SK-N-SH treated with all-trans-retinoic acid at 6 μM for 48 hours (cell line): ENCODE data around the gene GPER1.
"Not testable (repeated sequence)": the region's sequence is repeated elsewhere in the genome, so short reads cannot be mapped to it uniquely, and the experiment has no call there.

ENCODE experiments used
- ARNTL ChIP-seq: fragments of 450-650 bp; formaldehyde crosslinking; IDR thresholded peaks from 2 replicates; pipeline ENCODE4 v1.5.0; 2020; ENCODE audit warnings: low read depth, mild to moderate bottlenecking, moderate library complexity, borderline replicate concordance
- GLIS3 ChIP-seq: fragments of 250-450 bp; sonication (Bioruptor Pico); IDR thresholded peaks from 2 replicates; pipeline ENCODE4 v1.5.0; 2020; ENCODE audit warnings: mild to moderate bottlenecking, moderate library complexity
- ZFP30 ChIP-seq: fragments of 450-650 bp; formaldehyde crosslinking; IDR thresholded peaks from 2 replicates; pipeline ENCODE4 v1.5.0; 2022; ENCODE audit warnings: mild to moderate bottlenecking, moderate library complexity
- TF ChIP-seq, protein P1 (sequence below): fragments of 250-450 bp; sonication (Bioruptor Pico); IDR thresholded peaks from 2 replicates; pipeline ENCODE4 v1.8.0; 2020; ENCODE audit warnings: mild to moderate bottlenecking, moderate library complexity, borderline replicate concordance

DNA sequence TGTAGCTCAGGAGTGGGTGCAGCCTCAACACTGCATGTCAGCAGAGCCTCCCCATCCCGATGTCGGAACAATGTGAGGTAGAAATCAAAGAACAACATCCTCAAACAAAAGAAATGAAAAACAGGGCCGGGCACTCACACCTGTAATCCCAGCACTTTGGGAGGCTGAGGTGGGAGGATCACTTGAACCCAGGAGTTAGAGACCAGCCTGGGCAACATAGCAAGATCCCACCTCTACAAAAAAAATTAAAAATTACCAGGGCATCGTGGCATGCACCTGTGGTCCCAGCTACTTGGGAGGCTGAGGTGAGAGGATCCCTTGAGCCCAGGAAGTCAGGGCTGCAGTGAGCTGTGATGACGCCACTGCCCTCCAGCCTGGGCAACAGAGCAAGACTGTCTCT, 55.1 kb downstream of the GPER1 start:
- TF ChIP-seq, protein P1, sequence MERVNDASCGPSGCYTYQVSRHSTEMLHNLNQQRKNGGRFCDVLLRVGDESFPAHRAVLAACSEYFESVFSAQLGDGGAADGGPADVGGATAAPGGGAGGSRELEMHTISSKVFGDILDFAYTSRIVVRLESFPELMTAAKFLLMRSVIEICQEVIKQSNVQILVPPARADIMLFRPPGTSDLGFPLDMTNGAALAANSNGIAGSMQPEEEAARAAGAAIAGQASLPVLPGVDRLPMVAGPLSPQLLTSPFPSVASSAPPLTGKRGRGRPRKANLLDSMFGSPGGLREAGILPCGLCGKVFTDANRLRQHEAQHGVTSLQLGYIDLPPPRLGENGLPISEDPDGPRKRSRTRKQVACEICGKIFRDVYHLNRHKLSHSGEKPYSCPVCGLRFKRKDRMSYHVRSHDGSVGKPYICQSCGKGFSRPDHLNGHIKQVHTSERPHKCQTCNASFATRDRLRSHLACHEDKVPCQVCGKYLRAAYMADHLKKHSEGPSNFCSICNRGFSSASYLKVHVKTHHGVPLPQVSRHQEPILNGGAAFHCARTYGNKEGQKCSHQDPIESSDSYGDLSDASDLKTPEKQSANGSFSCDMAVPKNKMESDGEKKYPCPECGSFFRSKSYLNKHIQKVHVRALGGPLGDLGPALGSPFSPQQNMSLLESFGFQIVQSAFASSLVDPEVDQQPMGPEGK (CRISPR knock-in tag): not testable (repeated sequence)
- not testable (repeated sequence) for TF ChIP-seq ARNTL; GLIS3 (CRISPR knock-in tag); ZFP30 (CRISPR knock-in tag)
